HCT116 (cell line): ENCODE results near the gene SEMA4B. TPM values are rescaled to one million over a fixed set of nuclear protein-coding genes. Genes with fewer than 3 reads are reported as not detected.
A peak's percentile ranks its signal among the peaks of the same experiment; 100 is the strongest.

Experiments
- ATAC-seq: fragments of 200-7000 bp; cut with Tn5 transposase; 2 replicates; pipeline ENCODE4 v1.9.1; 2020; ENCODE audit warnings: mild to moderate bottlenecking, moderate library complexity
- BruUV-seq: library from RNA; stranded (reverse); fragments of 400-500 nt; replicated peaks from 2 replicates; lab custom pipeline; 2021; lab: Mats Ljungman, UMichigan
- CTCF ChIA-PET: fragments of 300-600 bp; sonication (Branson Sonifier 250); formaldehyde crosslinking; loops from one replicate; lab custom pipeline; 2021; ENCODE audit warnings: antibody characterized with exemption; lab: Charles Lee
- POLR2A ChIA-PET: fragments of 300-600, 350-600 bp; sonication (Branson Sonifier 250); formaldehyde crosslinking; loops from one replicate; lab custom pipeline; 2021; ENCODE audit warnings: antibody characterized with exemption; lab: Charles Lee
- RAD21 ChIA-PET, 2 experiments: fragments of 300-600 bp; sonication (Branson Sonifier 250); formaldehyde crosslinking; loops; one replicate each; lab custom pipeline; 2023; ENCODE audit warnings: low total read pairs in 2 of 2; ENCODE audit not compliant: uncharacterized antibody in 2 of 2, unreplicated experiment in 2 of 2, low non-redundant PET in 1 of 2; lab: Charles Lee
- DNase-seq: peaks from one replicate; pipeline ENCODE4 v3.0.0-alpha.2; 2010; ENCODE audit warnings: low read depth, low spot score
- H2AFZ ChIP-seq: fragments of 200-600 bp; shearing (Covaris generic), sonication (generic); 2 replicates; pipeline ENCODE4 v1.6.1; 2017; ENCODE audit warnings: low read depth, mixed run types, mixed read lengths, antibody characterized with exemption, low read length; ENCODE audit not compliant: poor library complexity, severe bottlenecking
- H3K27ac ChIP-seq: 2 replicates; pipeline ENCODE4 v1.5.1; 2012; ENCODE audit warnings: low read depth, low read length
- H3K27me3 ChIP-seq: fragments of 200-600 bp; sonication (generic); 2 replicates; pipeline ENCODE4 v1.6.1; 2016; ENCODE audit warnings: mixed run types, low read length, mixed read lengths; ENCODE audit not compliant: insufficient read depth
- H3K36me3 ChIP-seq, 2 experiments: fragments of 200-500 bp in 1 of 2; fragments of 200-600 bp in 1 of 2; sonication (Bioruptor generic) in 1 of 2; sonication (generic) in 1 of 2; 2 replicates each; pipeline versions ENCODE4 v1.5.1 to v1.6.1; 2014 to 2016; ENCODE audit warnings: low read length in 2 of 2, inconsistent platforms in 1 of 2, mixed read lengths in 1 of 2, mixed run types in 1 of 2; ENCODE audit not compliant: insufficient read depth in 2 of 2, control insufficient read depth in 1 of 2
- H3K4me1 ChIP-seq, 2 experiments: fragments of 200-600 bp in 1 of 2; sonication (generic) in 1 of 2; 2 replicates each; pipeline versions ENCODE4 v1.5.1 to v1.6.1; 2012 to 2017; ENCODE audit warnings: low read length in 2 of 2, inconsistent platforms in 1 of 2, mild to moderate bottlenecking in 1 of 2, mixed read lengths in 1 of 2, mixed run types in 1 of 2, moderate library complexity in 1 of 2; ENCODE audit not compliant: insufficient read depth in 2 of 2, control insufficient read depth in 1 of 2
- H3K4me2 ChIP-seq: fragments of 200-600 bp; sonication (generic); 2 replicates; pipeline ENCODE4 v1.6.1; 2017; ENCODE audit warnings: mixed run types, low read length, mixed read lengths
- H3K4me3 ChIP-seq, 2 experiments: fragments of 200-600 bp in 1 of 2; sonication (generic) in 1 of 2; replicated peaks in 1 of 2; 2 replicates each; pipeline ENCODE4 v1.5.1; 2011 to 2016; ENCODE audit warnings: low read length in 2 of 2, control low read depth in 1 of 2, low read depth in 1 of 2, mild to moderate bottlenecking in 1 of 2, mixed read lengths in 1 of 2, mixed run types in 1 of 2
- H3K79me2 ChIP-seq: fragments of 200-600 bp; sonication (generic); 2 replicates; pipeline ENCODE4 v1.6.1; 2017; ENCODE audit warnings: mild to moderate bottlenecking, mixed run types, low read length, moderate library complexity, mixed read lengths; ENCODE audit not compliant: insufficient read depth
- H3K9ac ChIP-seq: fragments of 200-600 bp; sonication (generic); 2 replicates; pipeline ENCODE4 v1.6.1; 2016; ENCODE audit warnings: low read length, mixed read lengths
- H3K9me2 ChIP-seq: fragments of 200-600 bp; sonication (generic), shearing (Covaris generic); 2 replicates; pipeline ENCODE4 v1.6.1; 2017; ENCODE audit warnings: mixed run types, mild to moderate bottlenecking, moderate library complexity; ENCODE audit not compliant: insufficient read depth
- H3K9me3 ChIP-seq, 2 experiments: fragments of 200-500 bp in 1 of 2; fragments of 200-600 bp in 1 of 2; sonication (Bioruptor generic) in 1 of 2; sonication (generic) in 1 of 2; 2 replicates each; pipeline ENCODE4 v1.6.1; 2014 to 2017; ENCODE audit warnings: low read length in 2 of 2, mixed read lengths in 2 of 2, inconsistent platforms in 1 of 2, low read depth in 1 of 2, mild to moderate bottlenecking in 1 of 2, mixed run types in 1 of 2, moderate library complexity in 1 of 2; ENCODE audit not compliant: control insufficient read depth in 1 of 2, insufficient read depth in 1 of 2
- H4K20me1 ChIP-seq: fragments of 200-600 bp; sonication (generic), shearing (Covaris generic); 2 replicates; pipeline ENCODE4 v1.6.1; 2017; ENCODE audit warnings: mixed run types, mild to moderate bottlenecking, moderate library complexity; ENCODE audit not compliant: insufficient read depth
- CBX3 ChIP-seq: IDR thresholded peaks from 2 replicates; pipeline ENCODE4 v1.6.1; 2012; ENCODE audit warnings: low read depth
- ELF1 ChIP-seq: IDR thresholded peaks from 2 replicates; pipeline ENCODE4 v1.6.1; 2012; ENCODE audit warnings: low read depth, borderline replicate concordance
- POLR2AphosphoS5 ChIP-seq: IDR thresholded peaks from 2 replicates; pipeline ENCODE4 v1.6.1; 2011; ENCODE audit warnings: mild to moderate bottlenecking, low read depth, low read length, moderate library complexity
- ZNF274 ChIP-seq: fragments of 200-500 bp; sonication (Bioruptor generic); IDR thresholded peaks from 2 replicates; pipeline ENCODE4 v1.6.1; 2014; ENCODE audit warnings: mild to moderate bottlenecking, low read depth, low read length, inconsistent platforms
- intact Hi-C: fragments of 100-400 bp; cut with micrococcal nuclease; formaldehyde crosslinking; loops from 2 replicates; pipeline ENCODE4 v1.10.0; 2022
- total RNA-seq: library from RNA; stranded (reverse); gene quantifications from one replicate; pipeline ENCODE4 v1.2.1, GENCODE V29; 2021; ENCODE audit not compliant: unreplicated experiment

SEMA4B gene
- total RNA-seq, 1 experiment from 2014 or later, result 98.6 TPM

DNA sequence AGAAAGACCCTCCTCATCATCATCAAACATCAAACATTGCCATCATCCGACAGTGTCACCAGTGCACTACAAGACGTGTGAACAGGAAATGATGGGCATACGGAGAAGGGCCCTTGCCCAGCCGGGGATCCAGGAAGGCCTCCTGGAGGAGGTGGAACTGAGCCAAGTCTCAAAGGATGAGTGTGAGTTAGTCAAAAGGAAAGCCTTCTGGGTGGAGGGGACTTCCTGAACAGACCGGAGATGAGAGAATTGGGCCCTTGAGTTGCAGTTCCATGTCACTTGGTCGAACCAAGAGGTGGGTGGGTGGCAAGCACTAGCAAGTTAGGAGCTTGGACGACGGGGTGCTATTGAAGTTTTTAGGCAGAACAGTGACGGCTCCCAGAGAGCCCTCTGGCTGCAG, 8.5 kb downstream of the SEMA4B start:
- Histone ChIP-seq H3K36me3 (peaks cover 2 to 9% of the 10 kb centered on the region in 2 experiments; a peak in 2 of 4 replicates), H3K79me2 (peaks cover 82% of the 10 kb centered on the region), H3K9me3 (no peaks in the 10 kb centered on the region), H4K20me1 (no peaks in the 10 kb centered on the region), H3K27me3 (no peaks in the 10 kb centered on the region), H2AFZ (no peak overlapping the region), H3K9me2 (no peaks in the 10 kb centered on the region), H3K9ac (no peak overlapping the region), H3K4me1 (peaks cover 47 to 82% of the 10 kb centered on the region in 2 experiments), H3K4me2 (peak overlapping the region; percentile 85), H3K27ac (peak overlapping the region; percentile 99; the same call in 1 of the 2 replicates), H3K4me3 (no peak overlapping the region)
- DNase-seq, result no peak
- ChIA-PET CTCF (interaction anchor here (1.3 kb wide), 1 partner anchor 9 kb away, joined by 3 read pairs; no protein-coding TSS in a partner anchor), RAD21 (no interaction called here), POLR2A (interaction anchor here (1.5 kb wide), 1 partner anchor 8 kb away, joined by 3 read pairs; the partner anchor contains the start of gene SEMA4B)
- no peak for ATAC-seq
- TF ChIP-seq POLR2AphosphoS5 (0 out of 2 replicates have a peak, but pooled peaks have one; percentile 13), ZNF274 (no peak)
- no TSS peak for BruUV-seq
- intact Hi-C loops, result no loop called here

DNA sequence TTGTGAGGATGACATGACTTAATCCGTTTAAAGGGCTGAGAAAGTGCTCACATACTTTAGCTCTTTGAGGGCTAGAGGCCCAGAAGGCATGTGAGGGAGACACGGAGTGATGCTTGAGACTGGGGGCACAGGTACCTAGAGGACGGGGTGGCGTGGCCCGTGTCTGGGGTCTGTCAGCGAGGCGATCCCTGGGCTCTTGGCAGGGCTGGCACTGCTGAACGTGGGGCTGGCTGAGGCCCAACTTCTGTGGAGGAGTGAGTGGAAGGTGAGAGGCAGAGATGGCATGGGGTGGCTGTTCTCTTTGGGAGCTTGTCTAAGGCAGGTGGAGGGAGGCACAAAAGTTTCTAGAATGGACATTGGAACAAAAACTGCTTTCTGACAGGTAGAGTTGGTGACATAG, 9.5 kb downstream of the SEMA4B start:
- peak overlapping the region; percentile 99 for H3K27ac ChIP-seq
- H3K9me2 ChIP-seq, result no peaks in the 10 kb centered on the region
- H3K9ac ChIP-seq, result peak overlapping the region; percentile 74
- no peak overlapping the region for H2AFZ ChIP-seq
- ATAC-seq (no peak), DNase-seq (no peak)
- H3K79me2 ChIP-seq, result peaks cover 82% of the 10 kb centered on the region
- BruUV-seq, result no TSS peak
- ChIA-PET CTCF (no interaction called here), RAD21 (no interaction called here), POLR2A (interaction anchor here (1.5 kb wide), 1 partner anchor 9 kb away, joined by 3 read pairs; the partner anchor contains the start of gene SEMA4B)
- peaks cover 55 to 84% of the 10 kb centered on the region in 2 experiments for H3K4me1 ChIP-seq
- 0 out of 4 replicates have a peak overlapping the region, but pooled peaks of 1 of the 2 experiments have one; percentile 52 for H3K4me3 ChIP-seq
- no peaks in the 10 kb centered on the region for H4K20me1 ChIP-seq
- TF ChIP-seq ELF1 (no peak), CBX3 (no peak)
- peak overlapping the region; percentile 85 for H3K4me2 ChIP-seq
- H3K9me3 ChIP-seq, result no peaks in the 10 kb centered on the region
- no peaks in the 10 kb centered on the region for H3K27me3 ChIP-seq
- intact Hi-C loops, result loop anchor here (2.0 to 10.0 kb wide), 2 partner anchors 26 to 466 kb away; no protein-coding TSS in a partner anchor
- peaks cover 1 to 9% of the 10 kb centered on the region in 2 experiments; a peak in 2 of 4 replicates for H3K36me3 ChIP-seq
